ENCODE data around the gene PRKCA.
"Not testable (repeated sequence)": the region's sequence is repeated elsewhere in the genome, so short reads cannot be mapped to it uniquely, and the experiment has no call there.

PRKCA gene

DNA sequence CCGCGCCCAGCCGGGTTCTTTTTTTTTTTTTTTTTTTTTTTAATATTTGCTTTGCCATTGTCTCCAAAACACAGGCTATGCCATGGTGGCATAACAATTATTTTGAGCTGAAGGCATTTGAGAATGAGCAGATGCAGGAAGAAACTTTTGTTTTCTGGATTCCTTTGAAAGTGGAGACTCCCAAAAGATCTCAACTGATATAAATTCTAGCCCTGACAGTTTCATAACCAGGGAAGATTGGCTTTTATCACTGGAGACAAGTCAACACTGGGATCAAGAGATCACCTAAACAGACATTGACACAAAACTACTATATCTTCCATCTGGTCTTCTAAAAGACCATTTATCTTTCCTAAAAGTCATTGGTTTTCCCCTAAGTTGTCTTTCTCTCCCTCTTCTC lies 10.1 kb upstream of the PRKCA start:
- DNase-seq: no peak

DNA sequence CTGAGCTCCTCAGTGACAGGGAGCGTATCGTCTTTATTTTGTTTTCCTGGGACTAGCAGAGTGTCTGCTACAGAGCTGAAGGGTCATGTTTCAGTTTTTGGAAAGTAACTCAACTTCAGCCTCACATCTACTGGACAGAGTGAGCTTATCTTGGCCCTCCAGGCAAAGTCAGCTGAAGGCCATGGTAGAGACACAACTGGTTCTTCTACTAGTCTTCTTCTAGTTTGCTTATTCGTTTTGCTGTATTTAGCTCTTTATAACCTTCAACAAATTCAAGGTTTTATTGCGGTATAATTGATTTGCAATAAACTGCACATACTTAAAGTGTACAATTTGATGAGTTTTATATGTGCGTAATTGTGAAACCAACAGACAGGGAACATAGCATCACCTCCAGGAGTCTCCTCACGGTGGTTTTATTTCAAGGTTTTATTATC lies 6.1 kb upstream of the PRKCA start:
- DNase-seq: no peak

DNA sequence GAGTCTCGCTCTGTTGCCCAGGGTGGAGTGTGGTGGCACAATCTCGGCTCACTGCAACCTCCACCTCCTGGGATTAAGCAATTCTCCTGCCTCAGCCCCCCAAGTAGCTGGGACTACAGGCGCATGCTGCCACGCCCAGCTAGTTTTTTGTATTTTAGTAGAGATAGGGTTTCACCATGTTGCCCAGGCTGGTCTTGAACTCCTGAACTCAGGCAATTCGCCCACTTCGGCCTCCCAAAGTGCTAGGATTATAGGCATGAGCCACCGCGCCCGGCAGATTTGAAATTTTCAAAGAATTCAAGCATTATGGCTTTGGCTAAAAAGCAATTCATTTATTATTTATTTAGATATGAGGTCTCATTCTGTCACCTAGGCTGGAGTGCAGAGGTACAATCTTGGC lies 5.0 kb upstream of the PRKCA start:
- DNase-seq: not testable (repeated sequence)

DNA sequence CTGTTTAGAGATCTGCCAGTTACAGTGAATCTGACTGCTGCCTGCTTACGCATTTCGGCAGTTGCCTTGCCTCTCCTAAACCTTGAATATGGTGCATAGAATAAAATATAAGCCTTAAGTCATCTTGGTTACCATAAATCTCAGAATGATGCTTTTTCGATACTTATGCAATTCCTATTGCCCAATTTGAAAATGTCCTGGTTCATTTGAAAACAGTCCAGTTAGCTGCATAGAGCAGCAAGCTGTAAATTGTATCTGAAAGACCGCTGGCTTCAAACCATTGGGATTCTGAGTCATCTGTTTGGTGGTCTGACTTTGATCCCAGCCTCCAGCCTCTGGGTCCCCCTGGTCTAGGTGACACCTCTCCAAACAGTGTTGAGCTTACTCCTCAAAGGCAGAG lies 2.7 kb upstream of the PRKCA start:
- no peak for DNase-seq

DNA sequence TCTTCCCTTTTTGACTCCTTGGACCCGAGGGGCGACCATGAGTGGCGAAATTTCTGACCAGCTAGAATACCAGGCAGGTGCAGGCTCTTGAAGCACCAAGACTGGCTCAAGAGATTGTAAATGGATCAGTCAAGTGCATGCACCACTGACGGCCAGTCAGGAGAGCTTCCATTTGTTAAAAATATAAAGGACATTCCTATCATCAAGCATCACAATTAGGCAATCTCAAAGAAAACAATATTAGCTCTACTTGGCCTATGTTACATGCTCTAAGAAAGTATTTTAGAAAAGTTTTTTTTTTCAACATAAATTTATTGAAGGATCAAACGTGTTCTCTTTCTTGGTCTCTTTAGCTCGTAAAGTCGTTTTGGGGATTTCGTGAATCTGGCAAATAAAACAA lies 1.5 kb upstream of the PRKCA start:
- DNase-seq: no peak

DNA sequence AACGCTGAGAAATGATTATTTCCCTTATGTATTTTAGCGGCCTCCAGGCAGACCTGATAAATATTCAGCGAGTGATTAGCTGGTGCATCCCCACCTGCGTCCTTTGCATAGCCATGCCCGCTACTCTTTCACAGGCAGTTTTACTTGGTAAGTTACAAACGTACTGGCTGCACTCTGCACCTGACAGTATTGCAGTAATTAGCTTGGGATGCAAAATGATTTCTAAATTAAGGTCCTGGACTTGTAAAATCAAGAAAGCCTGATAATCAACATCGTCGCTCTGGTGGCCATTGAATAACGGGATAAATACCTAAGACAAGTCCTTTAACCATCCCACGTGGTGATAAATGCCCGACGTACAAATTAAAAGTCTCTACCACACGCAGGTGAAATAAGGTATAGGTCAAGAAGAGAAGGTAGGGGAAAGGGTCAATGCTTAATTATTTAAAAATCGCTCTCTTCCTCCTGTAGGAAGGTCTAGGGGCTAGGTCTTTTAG lies 998 bp upstream of the PRKCA start:
- no peak for DNase-seq

DNA sequence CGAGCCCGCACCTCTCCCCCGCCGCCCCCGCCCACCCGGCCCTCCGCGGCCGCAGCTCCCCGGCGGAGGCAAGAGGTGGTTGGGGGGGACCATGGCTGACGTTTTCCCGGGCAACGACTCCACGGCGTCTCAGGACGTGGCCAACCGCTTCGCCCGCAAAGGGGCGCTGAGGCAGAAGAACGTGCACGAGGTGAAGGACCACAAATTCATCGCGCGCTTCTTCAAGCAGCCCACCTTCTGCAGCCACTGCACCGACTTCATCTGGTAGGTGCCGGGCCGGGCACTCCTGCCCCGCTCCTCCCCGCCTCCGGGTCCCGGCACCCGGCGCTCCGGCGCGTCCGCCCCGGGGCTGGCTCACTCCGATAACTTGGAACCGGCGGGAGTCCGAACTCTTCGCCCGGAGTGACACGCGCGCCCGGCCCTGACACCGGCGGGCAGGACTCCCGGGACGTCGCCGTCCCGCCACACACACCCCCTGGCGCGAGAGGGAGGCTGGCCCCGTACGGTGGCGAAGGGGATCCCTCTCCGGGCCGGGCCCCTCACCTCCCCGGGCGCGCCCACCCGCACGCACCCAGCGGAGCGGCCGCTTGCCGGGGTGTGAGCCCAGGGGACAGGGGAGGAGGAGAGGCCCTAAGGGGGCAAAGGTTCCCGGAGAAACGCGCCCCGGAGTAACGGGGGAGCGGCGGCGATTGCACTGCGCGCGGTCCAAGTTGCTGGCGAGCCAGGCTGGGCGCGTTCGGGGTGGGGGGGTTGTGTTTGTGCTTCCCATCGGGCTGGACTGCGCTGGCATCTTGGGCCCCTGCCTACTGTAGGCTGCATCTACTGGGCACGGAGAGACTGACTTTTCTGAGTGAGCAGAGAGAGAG lies 581 bp downstream of the PRKCA start:
- peak; percentile 39 for DNase-seq

DNA sequence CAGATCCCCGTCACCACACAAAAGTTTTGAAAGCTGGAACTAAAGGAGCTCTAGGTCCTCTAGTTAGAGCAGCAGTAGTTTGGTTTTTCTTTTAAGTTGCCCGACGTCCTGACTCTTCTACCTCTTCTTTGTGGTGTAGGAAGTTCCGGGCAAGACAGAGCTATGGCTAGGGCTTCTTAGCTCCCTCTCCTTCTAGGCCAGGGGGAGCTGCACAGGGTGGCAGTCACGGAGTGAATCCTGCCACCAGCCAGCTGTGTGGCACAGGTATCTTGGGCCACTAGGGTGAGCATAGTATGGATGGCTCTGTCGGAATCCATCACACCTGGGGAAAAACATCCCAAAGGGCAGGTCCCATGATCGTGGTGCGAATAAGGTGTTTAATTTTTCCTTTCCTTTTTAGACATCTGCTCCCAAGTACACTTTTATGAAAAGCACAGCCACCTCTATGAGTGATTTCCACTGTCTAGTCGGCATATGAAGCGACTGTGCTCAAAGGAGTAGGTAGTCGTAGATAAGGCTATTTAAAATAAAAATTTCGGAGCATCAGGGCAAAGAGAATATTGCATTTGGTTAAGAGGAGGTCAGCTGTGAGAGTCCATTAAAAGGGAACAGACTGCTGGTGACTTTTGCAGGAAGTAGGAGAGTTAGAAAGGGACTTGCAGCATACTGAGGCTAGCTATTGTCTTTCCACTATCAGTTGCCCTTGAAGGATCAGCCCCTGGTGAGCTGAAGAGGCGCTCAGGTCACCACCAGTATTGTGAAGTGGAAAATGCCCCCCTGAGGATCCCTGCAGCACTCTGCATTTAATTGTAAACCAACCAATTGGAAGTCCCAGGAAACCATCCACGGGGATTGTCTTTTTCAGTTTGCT lies 2.1 kb downstream of the PRKCA start:
- DNase-seq: no peak

DNA sequence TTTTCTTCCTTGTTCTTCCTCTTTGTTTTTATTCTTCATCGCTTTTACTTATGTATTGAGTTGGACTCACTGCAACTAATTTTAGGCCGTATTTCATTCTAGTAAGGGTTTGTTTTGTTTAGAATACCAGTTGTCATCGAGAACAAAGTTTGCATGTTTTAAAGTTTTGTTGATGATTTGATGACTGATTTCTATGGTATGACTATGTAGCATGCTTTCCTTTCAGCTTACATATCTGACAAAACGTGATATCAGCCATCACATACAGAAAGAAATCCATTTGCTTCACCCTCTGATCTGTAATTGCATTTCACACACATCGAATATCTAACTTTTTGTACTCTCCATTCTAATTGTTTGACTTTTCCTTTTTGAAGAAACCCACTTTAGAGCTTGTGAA lies 4.0 kb downstream of the PRKCA start:
- DNase-seq: no peak

DNA sequence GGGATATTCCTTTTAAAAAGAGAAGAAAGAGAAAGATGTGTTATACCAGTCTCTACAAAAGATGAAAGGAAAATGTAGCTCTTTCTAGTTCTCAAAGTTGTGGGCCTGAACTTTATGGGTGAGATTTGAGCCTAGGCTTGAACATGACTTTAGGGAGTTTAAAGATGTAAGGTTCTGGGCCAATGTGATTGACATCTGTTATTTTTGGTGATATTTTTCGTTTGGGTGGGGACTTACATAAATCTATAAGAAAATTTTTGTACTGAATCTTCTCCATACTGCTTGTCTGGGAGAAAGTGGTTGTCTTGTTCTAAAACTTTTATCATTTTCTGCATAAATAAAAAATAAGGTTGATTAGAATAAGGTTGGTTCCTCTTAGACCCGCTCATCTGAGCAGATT lies 4.8 kb downstream of the PRKCA start:
- no peak for DNase-seq

DNA sequence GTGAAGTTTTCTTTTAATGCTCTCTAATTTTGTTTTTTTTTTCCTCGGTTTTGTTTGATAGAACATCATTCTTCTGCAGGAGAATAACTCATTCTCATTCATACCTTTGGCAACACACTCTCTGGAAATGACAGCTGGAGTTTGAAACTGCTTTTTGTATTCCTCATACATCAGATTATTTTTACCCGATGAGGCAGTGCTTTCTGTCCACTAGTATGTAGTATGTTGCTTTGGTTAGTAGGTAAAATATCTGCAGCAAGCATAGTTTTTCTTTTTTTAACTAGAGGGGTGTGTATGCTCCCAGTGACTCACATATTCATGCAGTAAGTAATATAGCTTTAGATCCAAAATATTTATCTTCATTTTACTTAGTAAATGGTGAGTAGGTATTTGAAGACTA lies 6.4 kb downstream of the PRKCA start:
- DNase-seq: no peak

DNA sequence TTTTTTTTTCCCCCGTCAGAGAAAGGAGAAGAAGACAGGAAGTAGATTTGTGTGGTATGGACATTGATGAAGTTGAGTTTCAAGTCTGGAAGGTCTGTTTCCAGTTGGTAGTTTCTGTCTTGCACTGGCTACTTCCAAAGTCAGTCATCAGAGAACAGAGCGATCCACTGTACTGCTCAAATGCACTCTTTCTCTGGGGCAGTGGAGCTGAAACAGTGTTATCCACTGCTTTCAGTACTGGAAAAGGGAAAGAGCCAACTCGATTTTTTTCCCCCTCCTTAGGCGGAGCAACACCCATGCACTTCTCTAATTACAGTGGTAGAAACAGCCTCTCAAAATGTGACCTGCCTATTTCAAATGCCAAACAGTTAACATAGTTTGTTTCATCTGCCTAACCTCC lies 7.4 kb downstream of the PRKCA start:
- DNase-seq: no peak

DNA sequence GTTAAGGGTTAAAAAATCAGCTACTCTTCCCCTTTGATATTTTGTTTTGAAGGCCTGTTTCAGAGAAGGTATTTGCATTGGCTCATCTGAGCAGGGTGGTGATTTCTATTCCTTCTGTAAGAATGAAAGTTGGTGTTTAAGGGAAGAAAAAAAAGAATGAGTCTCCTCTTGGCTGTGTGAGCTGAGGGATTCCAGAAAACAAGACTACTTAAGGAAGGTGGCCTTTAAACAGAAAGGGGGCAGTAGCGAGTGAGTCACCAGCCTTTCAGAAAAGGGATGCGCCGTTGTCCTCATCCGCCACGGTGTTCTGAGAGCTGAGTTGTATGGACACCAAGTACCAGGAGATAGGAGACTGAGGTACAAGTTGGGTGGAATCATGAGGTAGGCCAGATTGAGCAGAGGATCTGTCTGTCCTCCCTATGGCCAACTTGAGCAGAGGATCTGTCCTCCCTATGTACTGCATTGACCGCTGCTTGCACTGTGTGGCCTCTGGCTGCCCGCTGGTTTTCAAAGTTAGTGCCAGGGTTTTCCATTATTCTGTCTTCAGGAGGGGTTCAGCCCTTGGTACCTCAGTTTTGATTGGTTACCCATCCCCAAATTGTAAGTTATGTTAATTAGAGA lies 8.2 kb downstream of the PRKCA start:
- DNase-seq: no peak

DNA sequence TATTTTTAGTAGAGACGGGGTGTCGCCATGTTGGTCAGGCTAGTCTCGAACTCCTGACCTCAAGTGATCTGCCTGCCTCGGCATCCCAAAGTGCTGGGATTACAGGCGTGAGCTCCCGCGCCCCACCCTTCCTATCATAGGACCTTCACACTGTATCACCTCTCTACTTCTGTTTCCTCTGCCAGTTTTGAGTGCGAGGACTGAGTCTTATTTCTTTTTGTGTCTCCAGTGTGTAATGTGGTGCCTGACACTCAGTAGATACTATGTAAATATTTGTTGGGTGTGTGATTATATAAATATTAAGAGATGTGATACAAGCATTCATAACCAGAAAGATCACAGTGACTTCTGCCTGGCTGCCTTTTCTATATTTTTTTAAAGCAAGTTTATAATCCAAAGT lies 10.5 kb downstream of the PRKCA start:
- DNase-seq: no peak

DNA sequence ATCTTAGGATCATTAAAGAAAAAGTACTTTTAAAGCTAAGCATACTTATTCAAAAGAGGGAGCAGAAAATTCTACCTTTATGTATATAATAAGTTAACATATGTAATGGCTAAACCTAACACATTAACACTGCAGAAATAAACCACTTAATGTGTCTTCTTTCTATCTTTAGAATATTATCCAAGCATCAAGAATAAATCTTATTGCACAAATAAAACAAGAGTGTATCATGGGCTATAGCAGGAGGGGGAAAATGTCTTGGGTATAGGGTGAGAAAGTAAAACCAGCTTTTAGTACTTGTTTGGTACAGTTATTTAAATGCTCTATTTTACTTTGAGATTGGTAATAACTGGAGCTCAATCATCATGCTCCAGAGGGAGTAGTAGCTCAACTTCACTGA lies 10.9 kb downstream of the PRKCA start:
- DNase-seq: no peak

DNA sequence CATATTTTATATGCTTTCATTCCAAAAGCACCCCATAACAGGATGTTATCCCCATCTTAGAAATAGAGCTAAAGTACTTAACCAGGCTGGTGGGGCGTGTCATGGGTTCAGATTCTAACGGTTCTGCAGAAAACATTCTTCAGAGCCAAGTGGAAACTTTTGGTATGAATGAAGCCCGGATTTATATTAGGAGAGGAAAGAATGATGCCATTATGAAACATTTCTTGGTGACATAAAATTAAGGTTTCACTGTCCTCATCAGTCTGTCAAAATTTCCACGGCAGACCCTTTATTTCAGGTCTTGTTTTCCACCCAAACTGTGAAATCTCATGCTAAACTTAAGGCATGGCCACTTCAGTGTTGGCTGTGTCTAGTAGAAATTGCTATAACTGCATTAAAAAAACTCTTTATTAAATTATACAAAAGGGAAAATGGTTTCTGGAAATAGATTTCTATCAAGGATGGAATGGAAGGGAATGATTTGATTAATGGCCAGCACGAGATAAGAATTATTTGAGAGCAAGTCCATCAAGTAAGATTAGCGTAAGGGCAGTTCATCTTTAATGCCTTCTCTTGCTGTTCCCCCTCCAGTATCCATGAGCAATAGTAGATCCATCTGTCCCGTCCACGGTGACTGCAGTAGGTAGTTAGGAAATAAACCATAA lies 11.7 kb downstream of the PRKCA start:
- no peak for DNase-seq

DNA sequence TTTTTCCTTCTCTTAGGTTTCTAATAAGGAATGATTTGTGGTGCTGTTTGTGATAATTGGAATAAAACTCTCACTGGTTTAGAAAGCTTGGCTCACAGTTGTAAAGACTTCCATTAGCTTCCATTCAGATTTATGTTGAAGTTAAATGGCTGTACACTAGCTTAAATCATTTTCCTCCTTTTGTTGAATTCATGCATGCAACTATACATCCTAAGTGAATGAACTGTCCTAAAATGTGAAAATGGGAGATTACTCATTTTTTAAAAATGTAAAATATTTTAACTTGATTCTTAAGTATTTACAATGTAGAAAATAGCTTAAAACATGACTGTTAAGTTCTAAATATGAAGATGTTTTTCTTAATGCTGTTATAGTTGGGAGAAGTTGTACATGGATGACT lies 15.2 kb downstream of the PRKCA start:
- no peak for DNase-seq

DNA sequence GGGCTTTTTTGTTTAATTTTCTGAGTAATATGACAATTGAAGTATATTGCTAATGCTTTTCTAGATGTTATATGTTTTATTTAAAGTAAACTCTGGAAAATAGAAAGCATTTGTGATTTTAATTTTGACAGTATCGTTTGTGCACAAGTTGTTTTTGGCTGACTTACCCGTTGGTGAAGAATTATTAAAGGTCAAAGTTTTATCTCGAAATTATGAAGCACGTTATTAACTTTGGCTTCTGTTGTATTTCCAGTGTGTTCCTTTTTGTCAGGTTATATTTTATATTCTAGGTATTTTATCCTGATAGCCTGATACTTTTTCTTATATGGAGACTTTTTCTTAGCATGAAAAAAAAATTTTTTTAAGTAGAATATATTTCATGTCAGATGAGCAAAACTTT lies 16.8 kb downstream of the PRKCA start:
- no peak for DNase-seq

DNA sequence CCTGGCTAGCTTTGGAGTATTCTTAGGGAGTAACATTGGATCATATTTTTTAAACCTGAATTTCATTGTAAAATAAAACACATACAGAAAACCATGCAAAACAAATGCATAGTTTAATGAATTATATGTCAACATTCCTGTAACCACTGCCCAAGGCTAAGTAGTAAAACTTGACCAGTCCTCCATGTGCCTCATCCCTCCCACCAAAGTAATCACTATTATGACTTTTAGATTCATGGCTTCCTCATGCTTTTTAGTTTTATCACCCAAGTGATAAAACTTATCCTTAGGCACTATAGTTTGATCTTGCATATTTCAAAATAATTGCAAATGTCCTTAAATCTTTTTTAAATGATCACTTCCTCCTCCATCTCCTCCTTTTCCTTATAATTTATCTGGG lies 20.4 kb downstream of the PRKCA start:
- no peak for DNase-seq

DNA sequence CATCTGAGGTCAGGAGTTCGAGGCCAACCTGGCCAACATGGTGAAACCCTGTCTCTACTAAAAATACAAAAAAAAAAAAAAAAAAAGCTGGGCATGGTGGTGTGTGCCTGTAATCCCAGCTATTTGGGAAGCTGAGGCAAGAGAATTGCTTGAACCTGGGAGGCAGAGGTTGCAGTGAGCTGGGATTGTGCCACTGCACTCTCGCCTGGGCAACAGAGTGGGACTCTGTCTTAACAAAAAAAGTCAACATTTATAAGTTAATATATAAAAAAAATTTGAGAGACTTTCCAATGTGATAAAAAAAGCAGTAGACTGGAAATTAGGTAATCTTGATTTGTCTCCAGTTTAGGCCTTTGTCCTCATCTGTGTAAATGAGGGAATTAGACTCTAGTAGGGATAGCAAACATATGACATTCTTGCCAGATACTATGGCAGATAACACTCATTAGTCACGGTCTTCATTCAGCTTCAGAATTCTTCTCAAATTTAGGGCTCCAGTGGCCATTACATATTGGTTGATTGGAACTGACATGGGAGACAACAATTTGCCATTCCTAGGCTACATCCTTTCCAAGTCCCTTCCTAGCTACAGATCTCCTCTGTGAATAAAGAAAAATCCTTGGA lies 22.1 kb downstream of the PRKCA start:
- not testable (repeated sequence) for DNase-seq

DNA sequence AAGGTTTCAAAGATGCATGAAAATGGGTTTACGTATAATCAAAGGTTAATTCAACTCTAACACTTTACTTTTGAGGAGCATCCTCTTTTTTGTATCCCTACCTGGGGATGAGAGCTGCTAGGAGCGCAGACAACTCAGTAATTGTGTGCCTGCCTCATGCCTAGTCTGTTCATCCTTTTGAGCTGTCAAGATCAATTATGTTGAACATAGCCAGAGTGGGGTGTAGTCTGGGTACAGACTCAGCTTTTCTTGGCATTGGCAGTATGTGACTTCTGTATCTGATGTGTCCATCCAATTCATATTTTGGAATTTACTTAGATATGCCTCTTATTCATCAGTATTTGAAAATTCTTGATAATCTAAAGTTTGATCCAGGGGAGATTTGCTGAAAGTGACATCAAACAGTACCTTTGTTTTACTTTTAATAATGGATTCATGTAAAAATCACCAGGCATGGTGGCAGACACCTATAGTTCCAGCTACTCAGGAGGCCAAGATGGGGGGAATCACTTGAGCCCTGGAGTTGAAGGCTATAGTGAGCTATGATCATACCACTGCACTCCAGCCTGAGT lies 24.1 kb downstream of the PRKCA start:
- DNase-seq: no peak

DNA sequence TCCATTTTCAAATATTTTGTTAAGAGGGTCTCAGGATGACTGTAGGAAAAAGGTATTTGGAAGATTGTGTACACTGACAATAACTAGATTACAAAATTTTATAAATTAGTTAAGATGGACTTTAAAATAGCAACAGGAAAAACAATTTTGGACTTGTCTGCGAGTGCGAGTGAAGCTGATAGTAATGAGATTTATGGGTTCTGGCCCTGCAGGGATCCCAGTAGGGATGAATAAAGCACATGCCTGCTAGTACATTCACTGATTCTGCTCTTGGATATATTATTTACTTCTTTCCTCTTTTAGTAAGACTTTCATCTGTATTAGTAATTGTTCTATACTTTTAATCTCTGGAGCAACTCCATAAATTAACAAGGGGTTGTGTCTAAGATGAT lies 28.2 kb downstream of the PRKCA start:
- no peak for DNase-seq
